Measurements from ENCODE around the gene HINFP.
"Not testable (repeated sequence)": the region's sequence is repeated elsewhere in the genome, so short reads cannot be mapped to it uniquely, and the experiment has no call there.

The HINFP gene

DNA sequence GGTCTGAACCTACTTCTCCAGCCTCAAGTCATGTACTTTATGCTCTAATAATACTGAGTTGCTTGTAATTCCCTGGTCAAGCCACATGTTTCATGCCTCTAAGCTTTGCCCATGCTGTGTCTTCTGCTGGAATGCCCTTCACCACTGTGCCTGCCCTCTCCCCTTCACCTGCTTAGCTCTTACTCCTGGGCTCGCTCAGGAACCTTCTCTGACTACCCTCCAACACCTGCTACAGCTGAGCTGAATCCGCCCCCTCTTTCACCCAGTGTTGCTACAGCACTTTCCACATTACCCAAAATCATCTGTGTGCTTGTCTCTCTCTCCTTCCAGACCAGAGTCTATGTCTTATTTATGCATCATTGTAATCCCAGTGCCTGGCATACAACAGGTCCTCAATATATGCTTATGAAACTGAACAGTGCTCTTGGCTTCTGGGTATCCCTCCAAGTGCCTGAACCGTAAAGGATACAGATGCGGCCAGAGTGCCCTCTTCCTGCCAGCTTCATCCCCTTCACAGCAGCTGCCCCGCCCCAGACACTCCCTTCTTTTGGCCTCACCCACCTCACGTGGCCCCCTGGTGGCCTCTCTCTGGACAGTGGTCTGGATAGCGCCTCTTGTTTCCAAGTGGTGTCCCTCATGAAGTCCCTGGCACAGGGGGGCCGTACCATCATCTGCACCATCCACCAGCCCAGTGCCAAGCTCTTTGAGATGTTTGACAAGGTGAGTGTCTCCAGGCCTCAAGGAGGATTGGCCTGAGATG, 34.5 kb downstream of the HINFP start:
- no peak for DNase-seq (ENCODE audit: low spot score)

DNA sequence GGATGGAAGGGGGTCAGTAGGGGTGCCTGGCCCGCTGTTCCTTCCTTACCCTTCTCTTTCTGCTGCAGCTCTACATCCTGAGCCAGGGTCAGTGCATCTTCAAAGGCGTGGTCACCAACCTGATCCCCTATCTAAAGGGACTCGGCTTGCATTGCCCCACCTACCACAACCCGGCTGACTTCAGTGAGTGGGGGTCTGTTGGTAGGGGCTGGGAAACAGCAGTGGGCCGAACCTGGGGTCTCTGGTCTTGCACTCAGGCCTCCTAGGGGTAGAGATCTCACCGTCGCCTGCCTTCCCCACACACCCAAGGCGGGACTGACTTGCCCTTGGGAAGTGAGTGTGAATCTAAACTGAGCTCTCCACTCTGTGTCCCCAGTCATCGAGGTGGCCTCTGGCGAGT, 35.1 kb downstream of the HINFP start:
- DNase-seq (ENCODE audit: low spot score): no peak

DNA sequence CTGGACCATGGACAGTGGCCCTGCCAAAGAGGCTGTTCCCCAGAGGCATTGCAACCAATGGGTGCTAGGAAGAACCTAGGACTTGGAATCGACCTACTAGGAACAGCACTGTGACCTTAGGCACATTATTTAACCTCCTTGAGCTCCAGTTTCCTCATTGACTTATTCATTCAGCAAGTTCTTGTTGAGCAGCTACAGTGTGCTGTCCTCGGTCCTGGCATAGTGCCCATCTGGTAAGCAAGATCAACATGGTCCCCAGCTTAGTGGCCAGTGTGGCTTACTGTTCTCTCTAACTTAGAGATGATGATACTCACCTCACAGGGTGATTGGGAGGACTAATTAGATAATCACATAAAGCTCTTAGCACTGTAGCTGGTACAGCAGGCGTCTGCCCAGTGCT, 35.7 kb downstream of the HINFP start:
- DNase-seq (ENCODE audit: low spot score): no peak

DNA sequence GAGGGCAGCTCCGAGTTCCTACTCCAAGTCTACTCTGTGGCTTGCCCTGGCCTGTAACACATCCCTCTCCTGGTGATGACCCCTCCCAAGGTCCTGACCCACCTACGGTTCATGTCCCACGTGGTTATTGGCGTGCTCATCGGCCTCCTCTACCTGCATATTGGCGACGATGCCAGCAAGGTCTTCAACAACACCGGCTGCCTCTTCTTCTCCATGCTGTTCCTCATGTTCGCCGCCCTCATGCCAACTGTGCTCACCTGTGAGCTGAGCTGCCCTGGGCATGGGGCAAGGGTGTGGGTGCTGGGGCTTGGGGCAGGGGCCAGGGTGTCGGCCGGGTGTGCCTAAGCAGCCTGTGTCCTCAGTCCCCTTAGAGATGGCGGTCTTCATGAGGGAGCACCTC, 37.1 kb downstream of the HINFP start:
- no peak for DNase-seq (ENCODE audit: low spot score)

DNA sequence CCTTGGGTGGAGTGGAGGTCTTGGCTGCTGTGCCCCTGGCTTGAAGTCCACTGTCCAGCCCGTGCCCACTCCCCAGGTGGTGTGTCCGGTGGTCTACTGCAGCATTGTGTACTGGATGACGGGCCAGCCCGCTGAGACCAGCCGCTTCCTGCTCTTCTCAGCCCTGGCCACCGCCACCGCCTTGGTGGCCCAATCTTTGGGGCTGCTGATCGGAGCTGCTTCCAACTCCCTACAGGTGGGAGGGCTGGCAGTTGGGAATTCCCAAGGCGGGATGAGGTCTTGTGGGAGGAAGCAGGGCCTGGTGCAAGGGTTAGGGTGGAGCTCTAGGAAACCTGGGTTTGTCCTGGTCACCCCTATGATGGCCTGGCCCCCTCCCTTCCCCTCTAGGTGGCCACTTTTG, 38.8 kb downstream of the HINFP start:
- DNase-seq (ENCODE audit: low spot score): no peak

DNA sequence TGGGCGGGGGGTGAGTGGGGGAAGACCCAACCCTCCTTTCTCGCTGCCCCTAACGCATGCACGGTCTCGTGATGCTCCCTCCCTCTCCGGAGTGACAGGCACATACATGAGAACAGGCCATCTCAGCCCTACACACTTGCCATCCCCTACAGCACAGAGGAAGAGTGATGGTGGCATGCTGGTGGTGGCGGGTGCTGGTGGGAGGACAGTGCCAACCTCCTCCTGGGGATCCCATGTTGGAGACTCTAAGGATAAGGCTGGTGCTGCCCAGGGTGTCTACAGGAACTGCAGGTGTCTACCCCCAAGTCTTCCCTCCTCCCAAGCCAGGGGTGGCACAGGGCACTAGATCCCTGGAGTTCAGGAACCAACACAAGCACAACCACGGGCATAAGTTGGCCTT, 40.5 kb downstream of the HINFP start:
- DNase-seq (ENCODE audit: low spot score): no peak

DNA sequence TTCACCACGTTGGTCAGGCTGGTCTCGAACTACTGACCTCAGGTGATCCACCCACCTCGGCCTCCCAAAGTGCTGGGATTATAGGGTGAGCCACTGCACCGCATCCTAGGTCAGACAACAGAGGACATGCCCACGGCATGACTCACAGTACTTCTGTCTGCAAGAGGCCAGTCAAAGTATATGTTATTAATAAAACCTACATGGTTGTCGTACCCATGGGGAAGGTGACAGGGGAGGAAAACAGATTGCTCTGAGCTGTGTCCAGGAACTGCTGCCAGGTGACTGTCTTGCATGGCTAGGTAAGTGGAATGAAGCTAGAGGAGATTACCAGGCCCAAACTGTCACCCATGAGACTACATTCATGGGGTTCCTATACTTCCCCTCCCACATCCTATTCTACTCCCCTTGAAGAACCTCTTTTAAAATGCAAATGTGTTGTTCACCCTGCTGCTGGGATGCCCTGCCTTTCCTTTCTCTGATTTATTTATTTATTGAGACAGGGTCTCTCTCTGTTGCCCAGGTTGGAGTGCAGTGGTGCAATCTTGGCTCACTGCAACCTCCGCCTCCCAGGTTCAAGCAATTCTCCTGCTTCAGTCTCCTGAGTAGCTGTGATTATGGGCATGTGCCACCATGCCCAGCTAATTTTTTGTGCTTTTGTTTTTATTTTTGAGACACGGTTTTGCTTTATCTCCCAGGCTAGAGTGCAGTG, 45.1 kb downstream of the HINFP start:
- DNase-seq (ENCODE audit: low spot score): no peak

DNA sequence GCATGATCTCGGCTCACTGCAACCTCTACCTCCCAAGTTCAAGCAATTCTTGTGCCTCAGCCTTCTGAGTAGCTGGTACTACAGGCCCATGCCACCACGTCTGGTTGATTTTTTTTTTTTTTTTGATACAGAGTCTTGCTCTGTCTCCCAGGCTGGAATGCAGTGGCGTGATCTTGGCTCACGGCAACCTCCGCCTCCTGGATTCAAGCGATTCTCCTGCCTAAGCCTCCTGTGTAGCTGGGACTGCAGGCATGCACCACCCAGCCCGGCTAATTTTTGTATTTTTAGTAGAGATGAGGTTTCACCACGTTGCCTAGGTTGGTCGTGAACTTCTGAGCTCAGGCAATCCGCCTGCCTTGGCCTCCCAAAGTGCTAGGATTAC, 45.7 kb downstream of the HINFP start:
- DNase-seq (ENCODE audit: low spot score): not testable (repeated sequence)

DNA sequence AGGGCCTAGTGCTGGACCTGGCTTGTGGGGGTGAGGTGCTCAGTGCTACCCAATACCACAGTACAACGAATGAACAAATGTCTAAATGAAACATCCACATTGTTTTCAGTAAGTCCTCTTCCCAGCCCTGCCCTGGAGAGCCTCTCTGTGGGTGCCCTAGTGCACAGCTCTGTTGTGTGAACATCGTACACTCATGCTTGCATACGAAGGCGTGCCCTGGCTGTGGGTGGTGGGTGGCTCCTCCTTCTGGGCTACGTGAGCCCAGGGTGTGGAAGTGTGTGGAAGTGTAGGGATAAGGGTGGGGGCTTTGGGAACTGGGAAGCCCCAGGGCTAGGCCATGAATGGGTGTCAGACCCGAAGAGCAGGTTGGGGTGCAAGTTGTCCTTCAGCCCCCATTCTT, 46.6 kb downstream of the HINFP start:
- DNase-seq (ENCODE audit: low spot score): no peak

DNA sequence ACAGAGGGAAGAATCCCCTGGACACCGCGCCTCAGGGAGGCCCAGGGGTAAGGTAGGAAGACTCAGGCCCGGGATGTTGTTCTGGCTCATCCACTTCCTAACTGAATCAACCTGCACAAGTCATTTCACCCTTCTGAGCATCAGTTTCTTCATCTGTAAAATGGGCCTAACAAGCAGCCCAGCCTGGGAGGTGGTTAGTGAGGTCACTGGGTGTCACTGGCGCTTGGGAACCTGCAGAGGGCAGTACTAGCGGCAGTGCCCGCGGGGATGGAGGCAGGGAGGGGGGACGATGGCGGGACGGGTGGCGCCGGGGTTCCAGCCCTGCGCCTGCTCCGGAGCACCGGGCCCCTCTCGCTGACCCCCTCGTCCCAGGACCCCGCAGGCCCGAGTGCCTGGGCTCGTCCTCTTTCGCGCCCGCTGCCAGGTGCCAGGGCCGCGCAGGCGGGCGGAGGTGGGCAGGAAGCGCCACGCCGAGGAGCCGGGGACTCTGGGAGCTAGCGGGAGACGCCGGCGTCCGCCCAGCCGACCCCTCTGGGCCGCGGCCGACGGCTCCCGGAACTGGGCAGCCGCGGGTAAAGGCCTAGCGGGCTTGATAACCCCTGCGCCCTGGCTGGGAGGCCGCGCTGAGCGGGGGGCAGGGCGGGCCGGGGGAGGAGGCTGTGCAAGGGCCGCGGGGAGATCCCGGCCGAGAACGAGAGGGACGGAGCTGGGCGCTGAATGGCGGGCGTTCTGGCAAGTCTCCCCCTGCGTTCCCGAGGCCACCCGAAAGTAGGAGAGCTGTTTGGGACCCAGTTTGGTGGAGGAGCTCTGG, 47.3 kb downstream of the HINFP start, which contains the start of gene NLRX1:
Gene NLRX1, plus strand, starts transcription at position 255 of the 811 bp plus-strand sequence. CDS start 2,679 bp downstream, outside the sequence.
- DNase-seq (ENCODE audit: low spot score): peak; percentile 89

DNA sequence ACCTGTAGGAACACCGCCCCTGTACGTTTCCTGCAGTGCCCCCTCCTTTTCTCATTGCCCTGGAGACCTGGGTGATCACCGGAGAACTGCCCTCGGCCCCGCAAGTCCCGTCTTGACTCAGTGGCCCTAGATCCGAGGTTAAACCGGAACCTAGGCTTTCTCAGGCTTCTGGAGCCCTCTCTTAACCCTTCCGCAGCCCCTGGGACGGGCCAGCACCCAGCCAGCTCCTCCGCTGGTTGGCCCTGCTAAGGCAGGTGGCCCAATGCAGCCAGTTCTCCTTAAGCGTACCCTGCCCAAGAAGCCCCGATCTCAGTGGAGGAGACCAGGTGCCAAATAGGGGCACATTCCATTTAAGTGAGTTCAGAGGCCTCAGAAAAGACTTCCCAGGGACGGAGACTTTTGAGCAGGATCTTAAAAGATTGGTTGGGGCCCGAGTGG, 47.9 kb downstream of the HINFP start:
- no peak for DNase-seq (ENCODE audit: low spot score)

DNA sequence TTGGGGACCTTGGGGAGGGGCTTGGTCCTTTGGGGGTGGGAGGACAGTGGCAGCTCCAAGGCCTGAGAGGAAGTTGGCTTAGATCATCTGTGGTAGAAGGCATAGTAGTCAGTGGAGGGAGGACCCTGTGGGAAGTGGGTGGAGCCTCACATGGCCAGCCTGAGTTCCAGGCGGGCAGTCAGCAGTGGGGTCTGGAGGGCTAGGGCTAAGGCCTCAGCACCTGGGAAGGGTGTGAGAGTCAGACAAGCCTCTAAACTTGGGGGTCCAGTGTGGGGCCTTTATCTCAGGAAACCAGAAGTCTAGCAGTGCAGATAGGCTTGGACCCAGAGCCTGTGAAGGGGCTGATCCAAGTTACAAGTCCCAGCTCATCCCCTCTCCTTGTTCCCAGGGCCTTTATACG, 51.1 kb downstream of the HINFP start:
- no peak for DNase-seq (ENCODE audit: low spot score)

DNA sequence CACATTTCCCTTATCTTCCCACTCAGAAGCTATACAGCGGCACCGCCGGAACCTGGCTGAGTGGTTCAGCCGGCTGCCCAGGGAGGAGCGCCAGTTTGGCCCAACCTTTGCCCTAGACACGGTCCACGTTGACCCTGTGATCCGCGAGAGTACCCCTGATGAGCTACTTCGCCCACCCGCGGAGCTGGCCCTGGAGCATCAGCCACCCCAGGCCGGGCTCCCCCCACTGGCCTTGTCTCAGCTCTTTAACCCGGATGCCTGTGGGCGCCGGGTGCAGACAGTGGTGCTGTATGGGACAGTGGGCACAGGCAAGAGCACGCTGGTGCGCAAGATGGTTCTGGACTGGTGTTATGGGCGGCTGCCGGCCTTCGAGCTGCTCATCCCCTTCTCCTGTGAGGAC, 52.1 kb downstream of the HINFP start:
- no peak for DNase-seq (ENCODE audit: low spot score)

DNA sequence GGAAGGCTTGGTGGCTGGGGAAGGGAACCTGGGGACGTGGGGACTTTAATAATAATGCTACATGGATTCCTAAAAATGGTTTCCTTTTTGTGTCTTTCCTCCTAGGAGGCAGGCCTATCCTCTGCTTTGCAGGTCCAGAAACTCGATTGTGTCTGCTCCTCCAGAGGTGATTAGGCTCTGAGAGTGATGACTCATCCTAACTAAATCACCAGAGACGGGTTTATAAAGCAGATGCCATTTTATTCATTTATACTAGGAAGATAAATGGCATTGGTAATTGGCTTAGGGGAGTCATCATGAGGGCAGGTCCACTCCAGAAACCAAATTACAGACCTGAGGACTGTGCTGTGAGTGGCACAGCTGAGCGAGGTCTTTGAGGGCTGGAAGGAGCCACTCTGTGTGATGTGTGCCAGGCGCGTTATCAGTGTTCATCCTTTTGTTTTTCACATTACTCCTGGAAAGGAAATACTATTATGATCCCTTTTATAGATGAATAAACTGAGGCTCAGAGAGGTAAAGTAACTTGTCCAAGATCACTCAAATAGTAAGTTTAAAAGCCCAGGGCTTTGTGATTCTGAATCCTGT, 54.2 kb downstream of the HINFP start:
- no peak for DNase-seq (ENCODE audit: low spot score)

DNA sequence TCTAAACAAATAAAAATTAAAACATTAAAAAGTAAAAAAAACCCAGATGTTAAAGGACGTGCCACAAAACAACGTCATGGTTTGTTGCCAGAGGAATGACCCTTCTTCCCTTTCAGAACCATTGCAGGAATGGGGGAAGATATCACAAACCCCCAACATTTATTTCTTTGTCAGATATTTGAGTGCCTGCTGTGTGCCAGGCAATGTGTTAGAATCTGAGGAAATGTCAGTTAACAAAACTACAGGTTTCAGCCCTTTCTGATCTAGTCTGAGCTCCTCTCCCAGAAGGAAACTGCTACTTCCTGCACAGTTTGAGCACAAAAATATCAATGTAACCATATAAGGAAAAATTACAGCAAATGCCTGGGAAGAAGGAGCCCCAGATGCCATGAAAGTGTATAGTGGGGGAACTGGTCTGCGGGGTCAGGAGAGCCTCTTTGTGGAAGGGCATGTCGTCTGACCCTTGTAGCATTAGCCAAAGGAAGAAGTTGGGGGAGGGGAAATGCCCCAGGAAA, 56.8 kb downstream of the HINFP start:
- no peak for DNase-seq (ENCODE audit: low spot score)

DNA sequence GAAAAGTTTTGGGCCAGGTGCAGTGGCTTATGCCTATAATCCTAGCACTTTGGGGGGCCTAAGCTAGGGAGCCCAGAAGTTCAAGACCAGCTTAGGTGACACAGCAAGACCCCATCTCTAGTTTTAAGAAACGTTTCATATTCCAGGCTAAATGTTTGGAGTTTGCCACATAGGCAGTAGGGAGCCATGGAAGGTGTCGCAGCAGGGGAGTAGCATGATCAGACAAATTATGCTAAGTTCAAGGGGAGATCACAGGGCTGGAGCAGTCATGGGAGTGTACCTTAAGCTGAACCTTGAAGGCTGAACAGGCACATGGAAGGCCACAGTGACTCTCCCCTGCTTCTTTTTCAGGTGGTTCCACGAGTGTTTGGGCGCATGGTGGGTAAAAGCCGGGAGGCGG, 58.0 kb downstream of the HINFP start:
- DNase-seq (ENCODE audit: low spot score): no peak

DNA sequence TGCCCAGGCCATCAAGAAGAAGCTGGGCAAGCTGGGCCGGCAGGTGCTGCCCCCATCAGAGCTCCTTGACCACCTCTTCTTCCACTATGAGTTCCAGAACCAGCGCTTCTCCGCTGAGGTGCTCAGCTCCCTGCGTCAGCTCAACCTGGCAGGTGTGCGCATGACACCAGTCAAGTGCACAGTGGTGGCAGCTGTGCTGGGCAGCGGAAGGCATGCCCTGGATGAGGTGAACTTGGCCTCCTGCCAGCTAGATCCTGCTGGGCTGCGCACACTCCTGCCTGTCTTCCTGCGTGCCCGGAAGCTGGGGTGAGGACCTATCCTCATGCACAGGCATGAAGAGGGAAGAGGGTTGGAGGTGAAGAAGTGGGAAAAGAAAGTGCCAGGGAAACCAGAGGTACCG, 58.6 kb downstream of the HINFP start:
- DNase-seq (ENCODE audit: low spot score): no peak

DNA sequence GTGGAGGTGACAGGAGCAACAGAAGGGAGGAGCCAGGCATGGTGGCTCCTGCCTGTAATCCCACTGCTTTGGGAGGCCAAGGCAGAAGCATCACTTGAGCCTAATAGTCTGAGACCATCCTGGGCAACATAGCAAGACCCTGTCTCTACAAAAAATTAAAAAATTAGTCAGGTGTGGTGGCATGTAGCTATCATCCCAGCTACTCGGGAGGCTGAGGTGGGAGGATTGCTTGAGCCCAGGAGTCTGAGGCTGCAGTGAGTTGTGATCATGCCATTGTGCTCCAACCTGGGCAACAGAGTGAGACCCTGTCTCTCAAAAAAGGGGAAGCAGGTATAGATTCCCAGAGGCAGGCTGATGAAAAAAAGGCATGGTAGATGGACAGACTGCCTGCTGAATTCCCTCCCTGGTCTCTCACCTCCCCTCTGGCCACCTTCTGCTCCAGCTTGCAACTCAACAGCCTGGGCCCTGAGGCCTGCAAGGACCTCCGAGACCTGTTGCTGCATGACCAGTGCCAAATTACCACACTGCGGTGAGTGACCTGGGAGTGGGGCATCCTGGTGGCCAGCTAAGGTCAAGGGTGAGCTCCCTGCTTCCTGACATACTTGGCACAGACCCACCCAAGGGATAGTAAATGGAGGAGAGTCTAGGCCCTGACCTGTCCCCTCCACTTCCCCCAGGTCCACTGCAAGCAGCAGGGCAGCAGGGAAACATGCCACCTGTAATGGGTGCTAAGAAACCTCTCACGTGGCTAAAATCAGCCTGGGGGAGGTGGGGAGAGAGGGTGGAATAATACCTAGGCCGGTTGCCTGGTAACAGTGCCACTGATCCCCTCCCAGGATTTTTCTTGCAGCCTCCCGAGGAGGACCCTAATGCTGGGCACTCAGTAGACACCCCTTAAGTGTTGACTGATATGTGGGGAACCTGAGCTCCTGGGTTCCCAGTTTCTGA, 59.6 kb downstream of the HINFP start:
- no peak for DNase-seq (ENCODE audit: low spot score)

DNA sequence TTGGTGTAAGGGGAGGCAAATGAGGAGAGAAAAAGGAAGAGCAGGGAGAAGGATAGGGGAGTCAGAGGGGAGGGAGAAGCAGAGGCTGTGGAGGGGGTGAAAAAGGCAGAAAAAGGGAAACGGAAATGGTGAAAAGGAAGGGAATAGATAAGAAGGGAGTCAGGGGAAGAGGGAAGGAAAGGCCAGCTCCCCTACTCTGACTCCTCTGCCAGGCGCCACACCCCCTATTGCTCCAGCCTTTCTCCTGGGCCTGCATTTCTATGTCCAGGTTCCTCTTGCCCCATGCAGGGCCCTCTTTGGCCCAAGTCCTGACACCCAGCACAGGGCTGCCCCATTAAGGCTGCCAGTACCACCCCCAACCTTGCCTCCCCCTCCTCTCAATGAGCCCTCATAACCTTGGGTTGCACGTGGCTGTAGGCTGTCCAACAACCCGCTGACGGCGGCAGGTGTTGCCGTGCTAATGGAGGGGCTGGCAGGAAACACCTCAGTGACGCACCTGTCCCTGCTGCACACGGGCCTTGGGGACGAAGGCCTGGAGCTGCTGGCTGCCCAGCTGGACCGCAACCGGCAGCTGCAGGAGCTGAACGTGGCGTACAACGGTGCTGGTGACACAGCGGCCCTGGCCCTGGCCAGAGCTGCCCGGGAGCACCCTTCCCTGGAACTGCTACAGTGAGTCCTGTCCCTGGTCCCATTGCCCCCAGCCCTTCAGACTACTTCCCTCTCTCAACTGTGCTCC, 60.5 kb downstream of the HINFP start:
- no peak for DNase-seq (ENCODE audit: low spot score)

DNA sequence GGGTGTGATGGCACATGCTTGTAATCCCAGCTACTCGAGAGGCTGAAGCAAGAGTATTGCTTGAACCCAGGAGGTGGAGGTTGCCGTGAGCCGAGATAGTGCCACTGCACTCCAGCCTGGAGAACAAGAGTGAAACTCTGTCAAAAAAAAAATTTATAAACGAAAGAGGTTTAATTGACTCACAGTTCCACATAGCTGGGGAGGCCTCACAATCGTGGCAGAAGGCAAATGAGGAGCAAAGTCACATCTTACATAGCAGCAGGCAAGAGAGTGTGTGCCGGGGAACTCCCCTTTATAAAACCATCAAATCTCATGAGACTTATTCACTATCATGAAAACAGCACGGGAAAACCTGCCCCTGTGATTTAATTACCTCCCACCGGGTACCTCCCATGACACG, 63.0 kb downstream of the HINFP start:
- DNase-seq (ENCODE audit: low spot score): not testable (repeated sequence)

All from Ammon's horn (tissue), 1 donor.